Fibroblast of skin of scalp (primary cell): ENCODE results near the gene BBOX1.
A peak's percentile ranks its signal among the peaks of the same experiment; 100 is the strongest.

ENCODE experiments used
- DNase-seq: peaks from one replicate; pipeline ENCODE4 v3.0.0-alpha.2; 2013

The BBOX1 gene

GRCh38 chr11:27025957-27026733, 14.5 kb upstream of the BBOX1 start:
- DNase-seq = no peak

- peak; percentile 42 for DNase-seq
Observed at GRCh38 chr11:27028561-27028965, 12.1 kb upstream of the BBOX1 start.

GRCh38 chr11:27029966-27030365, 10.6 kb upstream of the BBOX1 start:
- DNase-seq = no peak

GRCh38 chr11:27031754-27032153, 8.9 kb upstream of the BBOX1 start:
- DNase-seq = no peak

- DNase-seq = no peak
Observed at GRCh38 chr11:27039873-27040272, 742 bp upstream of the BBOX1 start.

GRCh38 chr11:27041141-27041899, 705 bp downstream of the BBOX1 start:
- no peak for DNase-seq

- no peak for DNase-seq
Observed at GRCh38 chr11:27046956-27047355, 6.3 kb downstream of the BBOX1 start.

GRCh38 chr11:27052668-27053067, 12.1 kb downstream of the BBOX1 start:
- DNase-seq = no peak

GRCh38 chr11:27055065-27055682, 14.6 kb downstream of the BBOX1 start:
- peak; percentile 74 for DNase-seq

- no peak for DNase-seq
Observed at GRCh38 chr11:27057091-27057780, 16.6 kb downstream of the BBOX1 start.

- DNase-seq = peak; percentile 68
Observed at GRCh38 chr11:27058456-27058855, 17.8 kb downstream of the BBOX1 start.

GRCh38 chr11:27059431-27059830, 18.8 kb downstream of the BBOX1 start:
- no peak for DNase-seq

GRCh38 chr11:27060816-27061460, 20.3 kb downstream of the BBOX1 start:
- peak; percentile 15 for DNase-seq

- no peak for DNase-seq
Observed at GRCh38 chr11:27061461-27061821, 20.8 kb downstream of the BBOX1 start.

- no peak for DNase-seq
Observed at GRCh38 chr11:27064086-27064485, 23.5 kb downstream of the BBOX1 start.

- peak; percentile 54 for DNase-seq
Observed at GRCh38 chr11:27075192-27075591, 34.6 kb downstream of the BBOX1 start.

GRCh38 chr11:27075655-27076054, 35.0 kb downstream of the BBOX1 start:
- no peak for DNase-seq

- no peak for DNase-seq
Observed at GRCh38 chr11:27076121-27076589, 35.5 kb downstream of the BBOX1 start.

- peak; percentile 29 for DNase-seq
Observed at GRCh38 chr11:27081056-27081455, 40.4 kb downstream of the BBOX1 start.

- DNase-seq = no peak
Observed at GRCh38 chr11:27083241-27083640, 42.6 kb downstream of the BBOX1 start.

- no peak for DNase-seq
Observed at GRCh38 chr11:27083782-27084181, 43.2 kb downstream of the BBOX1 start.

- peak; percentile 63 for DNase-seq
Observed at GRCh38 chr11:27084518-27084917, 43.9 kb downstream of the BBOX1 start.
